Hair follicle dermal papilla cell (primary cell): ENCODE data around the gene IGFN1. TPM values are rescaled to one million over a fixed set of nuclear protein-coding genes. Genes with fewer than 3 reads are reported as not detected.

Source experiments
- total RNA-seq: library from RNA; depleted of rRNA; stranded (reverse); fragments of >200 nt; gene quantifications from 2 replicates; pipeline ENCODE4 v1.2.3, GENCODE V29; 2012

Gene IGFN1
- total RNA-seq: not detected in 2 replicates

GRCh38 chr1:201190624-201191051, at the start of gene IGFN1:
TSS of gene IGFN1 (plus strand) at chr1:201190824. CDS start at chr1:201193294, 2,470 bp downstream.

GRCh38 chr1:201154389-201155165, 36.0 kb upstream of the IGFN1 start, which contains the start of gene TMEM9:
TSS of gene TMEM9 (minus strand) at chr1:201154474. CDS start at chr1:201153923, 551 bp downstream.

Other genes starting within 250 kb of the IGFN1 start
- 0.12 and 0.16 TPM in 2 replicates for gene KIF21B, start 167.1 kb upstream of the IGFN1 start, total RNA-seq
- gene CACNA1S, start 78.4 kb upstream of the IGFN1 start, total RNA-seq: not detected in 2 replicates
- not detected in 2 replicates for gene ASCL5, start 63.6 kb upstream of the IGFN1 start, total RNA-seq
- gene TMEM9, start 36.4 kb upstream of the IGFN1 start, total RNA-seq: 50.6 and 61.2 TPM in 2 replicates
- gene PKP1, start 92.7 kb downstream of the IGFN1 start, total RNA-seq: 0.16 and 0.24 TPM in 2 replicates
- gene TNNT2, start 186.9 kb downstream of the IGFN1 start, total RNA-seq: not detected in 2 replicates
- 0.16 TPM in 1 of 2 replicates, not detected in the other for gene LAD1, start 208.5 kb downstream of the IGFN1 start, total RNA-seq
- gene TNNI1, start 230.9 kb downstream of the IGFN1 start, total RNA-seq: not detected in 2 replicates